Vein endothelial cell (primary cell): ENCODE results near the gene ACADSB. TPM values are rescaled to one million over a fixed set of nuclear protein-coding genes. Genes with fewer than 3 reads are reported as not detected.

Source experiments
- total RNA-seq: library from RNA; depleted of rRNA; stranded (reverse); fragments of >200 nt; gene quantifications from 2 replicates; pipeline ENCODE4 v1.2.3, GENCODE V29; 2012

ACADSB gene
- 3.3 and 5.3 TPM in 2 replicates for total RNA-seq

GRCh38 chr10:123008355-123009104 lies at the start of gene ACADSB, which contains the start of gene IKZF5:
Gene ACADSB, plus strand, starts transcription at chr10:123009006. Its CDS starts 24 bp downstream, at chr10:123009030.
Gene IKZF5, minus strand, starts transcription at chr10:123008795. Its CDS starts 10,170 bp downstream, at chr10:122998625.

GRCh38 chr10:122980209-122981065 lies 28.4 kb upstream of the ACADSB start, which contains the start of gene PSTK:
Gene PSTK, plus strand, starts transcription at chr10:122980401. Its CDS starts 79 bp downstream, at chr10:122980480.

Other genes starting within 250 kb of the ACADSB start
- 0.65 and 0.86 TPM in 2 replicates for gene CUZD1, start 163.1 kb upstream of the ACADSB start, total RNA-seq
- 5.4 and 5.6 TPM in 2 replicates for gene FAM24B, start 129.4 kb upstream of the ACADSB start, total RNA-seq
- gene FAM24A, start 98.4 kb upstream of the ACADSB start, total RNA-seq: not detected in 2 replicates
- 8.2 and 10.5 TPM in 2 replicates for gene C10orf88, start 54.8 kb upstream of the ACADSB start, total RNA-seq
- gene PSTK, start 28.6 kb upstream of the ACADSB start, total RNA-seq: 4.6 and 5.2 TPM in 2 replicates
- 5.7 and 6.9 TPM in 2 replicates for gene IKZF5, start 211 bp upstream of the ACADSB start, total RNA-seq
- not detected in 2 replicates for gene HMX3, start 127.0 kb downstream of the ACADSB start, total RNA-seq
- gene HMX2, start 139.1 kb downstream of the ACADSB start, total RNA-seq: not detected in 2 replicates
- 146 and 203 TPM in 2 replicates for gene BUB3, start 145.4 kb downstream of the ACADSB start, total RNA-seq